Measurements from ENCODE around the gene TENM4. TPM values are rescaled to one million over a fixed set of nuclear protein-coding genes. Genes with fewer than 3 reads are reported as not detected.
A peak's percentile ranks its signal among the peaks of the same experiment; 100 is the strongest.

TENM4 gene
- polyA plus RNA-seq, 1 of the 3 experiments (the other 2 are of a cell fraction): 16.7 TPM

GRCh38 chr11:79393362-79394043 is 47.3 kb downstream of the TENM4 start (continued):
- TF ChIP-seq REST (IDR thresholded peaks at IDR 0.05; ENCODE audit: low read depth, low read length) (no peak), RXRA (IDR thresholded peaks at IDR 0.05; ENCODE audit: borderline replicate concordance, low read depth) (no peak), MEF2A (IDR thresholded peaks at IDR 0.05; ENCODE audit: borderline replicate concordance, low read depth) (no peak), TEAD4 (IDR thresholded peaks at IDR 0.05; ENCODE audit: borderline replicate concordance, insufficient read depth) (no peak), PBX3 (IDR thresholded peaks at IDR 0.05) (no peak), RFX5 (IDR thresholded peaks at IDR 0.05; ENCODE audit: low read length) (no peak), EZH2phosphoT487 (IDR thresholded peaks at IDR 0.05; ENCODE audit: borderline replicate concordance, low read depth) (no peak), POLR2AphosphoS5 (IDR thresholded peaks at IDR 0.05; ENCODE audit: low read depth, low read length) (no peak), EP300 (IDR thresholded peaks at IDR 0.05; ENCODE audit: borderline replicate concordance in 1 of 2, low read depth in 1 of 2, low read length in 1 of 2) (peak in 1 of 2 experiments; percentile 86; a peak in 2 of 4 replicates), SIN3A (IDR thresholded peaks at IDR 0.05; ENCODE audit: borderline replicate concordance, low read depth, low read length) (no peak), GATA2 (CRISPR knock-in tag; IDR thresholded peaks at IDR 0.05) (no peak; the same call in 1 of the 2 replicates), NRF1 (IDR thresholded peaks at IDR 0.05; ENCODE audit: low read depth, low read length) (no peak), GABPA (IDR thresholded peaks at IDR 0.05; ENCODE audit: low read depth) (no peak), USF1 (IDR thresholded peaks at IDR 0.05; ENCODE audit: borderline replicate concordance, low read depth) (no peak), USF2 (IDR thresholded peaks at IDR 0.05; ENCODE audit: borderline replicate concordance, low read depth, low read length) (no peak), RAD21 (IDR thresholded peaks at IDR 0.05; ENCODE audit: low read length) (peak; percentile 42), MXI1 (IDR thresholded peaks at IDR 0.05; ENCODE audit: low read depth, low read length) (peak; percentile 63; the same call in 1 of the 2 replicates), CHD2 (IDR thresholded peaks at IDR 0.05; ENCODE audit: low read length, partially characterized antibody) (peak; percentile 80), FOSL2 (IDR thresholded peaks at IDR 0.05; ENCODE audit: borderline replicate concordance, low read depth) (no peak), MAX (IDR thresholded peaks at IDR 0.05; ENCODE audit: low read depth) (no peak), TAF1 (IDR thresholded peaks at IDR 0.05; ENCODE audit: borderline replicate concordance, low read depth, low read length) (no peak), RCOR1 (IDR thresholded peaks at IDR 0.05; ENCODE audit: low read length) (peak; percentile 54; the same call in 1 of the 2 replicates), SMC3 (IDR thresholded peaks at IDR 0.05; ENCODE audit: low read depth, low read length) (peak; percentile 23; the same call in 1 of the 2 replicates), JUND (IDR thresholded peaks at IDR 0.05) (no peak)

Measured in SK-N-SH (cell line).